Measurements from ENCODE around the gene TNFRSF11A. TPM values are rescaled to one million over a fixed set of nuclear protein-coding genes. Genes with fewer than 3 reads are reported as not detected.

The TNFRSF11A gene
- total RNA-seq, 1 donor: not detected

GRCh38 chr18:62372882-62373281 is 47.8 kb downstream of the TNFRSF11A start:
- no peak overlapping the region for H3K4me3 ChIP-seq (ENCODE audit: low read depth, low read length)
- no peak for DNase-seq (ENCODE audit: low read depth)
- no peak for TF ChIP-seq CTCF (IDR thresholded peaks at IDR 0.05; ENCODE audit: insufficient read depth, low read depth, low read length)

- H3K4me3 ChIP-seq (ENCODE audit: low read depth, low read length): no peak overlapping the region
- DNase-seq (ENCODE audit: low read depth): no peak
- no peak for TF ChIP-seq CTCF (IDR thresholded peaks at IDR 0.05; ENCODE audit: insufficient read depth, low read depth, low read length)
These were observed 49.4 kb downstream of the TNFRSF11A start for GRCh38 chr18:62374410-62374965.

GRCh38 chr18:62377131-62377807 is 52.2 kb downstream of the TNFRSF11A start:
- no peak for DNase-seq (ENCODE audit: low read depth)
- no peak overlapping the region for H3K4me3 ChIP-seq (ENCODE audit: low read depth, low read length)
- TF ChIP-seq CTCF (IDR thresholded peaks at IDR 0.05; ENCODE audit: insufficient read depth, low read depth, low read length): no peak

GRCh38 chr18:62379051-62379450 is 53.9 kb downstream of the TNFRSF11A start:
- TF ChIP-seq CTCF (IDR thresholded peaks at IDR 0.05; ENCODE audit: insufficient read depth, low read depth, low read length): no peak
- DNase-seq (ENCODE audit: low read depth): no peak
- H3K4me3 ChIP-seq (ENCODE audit: low read depth, low read length): no peak overlapping the region

GRCh38 chr18:62381373-62381772 is 56.3 kb downstream of the TNFRSF11A start:
- H3K4me3 ChIP-seq (ENCODE audit: low read depth, low read length): no peak overlapping the region
- no peak for TF ChIP-seq CTCF (IDR thresholded peaks at IDR 0.05; ENCODE audit: insufficient read depth, low read depth, low read length)
- no peak for DNase-seq (ENCODE audit: low read depth)

- no peak overlapping the region for H3K4me3 ChIP-seq (ENCODE audit: low read depth, low read length)
- DNase-seq (ENCODE audit: low read depth): no peak
- TF ChIP-seq CTCF (IDR thresholded peaks at IDR 0.05; ENCODE audit: insufficient read depth, low read depth, low read length): no peak
These were observed 59.0 kb downstream of the TNFRSF11A start for GRCh38 chr18:62384068-62384467.
